Muscle of back (tissue), 13 donors: ENCODE measurements around the gene MYLIP. TPM values are rescaled to one million over a fixed set of nuclear protein-coding genes. Genes with fewer than 3 reads are reported as not detected.

Source experiments
- DNase-seq, 3 donors: peaks; one replicate each; pipeline versions ENCODE4 v3.0.0 to v3.0.0-alpha.2; 2013
- long read RNA-seq, 9 donors: transcript quantifications; one replicate each; lab custom pipeline, GENCODE V29; 2026
- polyA plus RNA-seq, 10 donors: library from polyadenylated mRNA; unstranded; fragments of 120-200 nt; gene quantifications; one replicate each; pipeline ENCODE4 v1.2.1, GENCODE V29; 2013; ENCODE audit not compliant: insufficient read length in 10 of 10

MYLIP gene
- 10 to 100 TPM; 30.4 to 46.8 (median 43.1) TPM for polyA plus RNA-seq
- long read RNA-seq, donor 1, partial matches to known transcripts = 0 of 3 reads
- long read RNA-seq, donor 1, other reads (novel, unspliced or antisense) = 0 of 3 reads
- long read RNA-seq, donor 2, partial matches to known transcripts = 0 of 3 reads
- long read RNA-seq, donor 2, other reads (novel, unspliced or antisense) = 0 of 3 reads
- long read RNA-seq, donor 3 = 0 reads
- long read RNA-seq, donor 4, partial matches to known transcripts = 0 of 3 reads
- long read RNA-seq, donor 4, other reads (novel, unspliced or antisense) = 0 of 3 reads
- long read RNA-seq, donor 5, transcript MYLIP-202 (7 exons, 1,666 nt) = major isoform, 6 of 6 reads
- long read RNA-seq, donor 5, partial matches to known transcripts = 0 of 6 reads
- long read RNA-seq, donor 5, other reads (novel, unspliced or antisense) = 0 of 6 reads
- long read RNA-seq, donor 6, transcript MYLIP-202 (7 exons, 1,666 nt) = major isoform, 6 of 6 reads
- long read RNA-seq, donor 6, partial matches to known transcripts = 0 of 6 reads
- long read RNA-seq, donor 6, other reads (novel, unspliced or antisense) = 0 of 6 reads
- long read RNA-seq, donor 7, partial matches to known transcripts = 0 of 3 reads
- long read RNA-seq, donor 7, other reads (novel, unspliced or antisense) = 0 of 3 reads
- long read RNA-seq, donor 8, partial matches to known transcripts = 0 of 2 reads
- long read RNA-seq, donor 8, other reads (novel, unspliced or antisense) = 0 of 2 reads
- long read RNA-seq, donor 9 = 0 reads

DNA sequence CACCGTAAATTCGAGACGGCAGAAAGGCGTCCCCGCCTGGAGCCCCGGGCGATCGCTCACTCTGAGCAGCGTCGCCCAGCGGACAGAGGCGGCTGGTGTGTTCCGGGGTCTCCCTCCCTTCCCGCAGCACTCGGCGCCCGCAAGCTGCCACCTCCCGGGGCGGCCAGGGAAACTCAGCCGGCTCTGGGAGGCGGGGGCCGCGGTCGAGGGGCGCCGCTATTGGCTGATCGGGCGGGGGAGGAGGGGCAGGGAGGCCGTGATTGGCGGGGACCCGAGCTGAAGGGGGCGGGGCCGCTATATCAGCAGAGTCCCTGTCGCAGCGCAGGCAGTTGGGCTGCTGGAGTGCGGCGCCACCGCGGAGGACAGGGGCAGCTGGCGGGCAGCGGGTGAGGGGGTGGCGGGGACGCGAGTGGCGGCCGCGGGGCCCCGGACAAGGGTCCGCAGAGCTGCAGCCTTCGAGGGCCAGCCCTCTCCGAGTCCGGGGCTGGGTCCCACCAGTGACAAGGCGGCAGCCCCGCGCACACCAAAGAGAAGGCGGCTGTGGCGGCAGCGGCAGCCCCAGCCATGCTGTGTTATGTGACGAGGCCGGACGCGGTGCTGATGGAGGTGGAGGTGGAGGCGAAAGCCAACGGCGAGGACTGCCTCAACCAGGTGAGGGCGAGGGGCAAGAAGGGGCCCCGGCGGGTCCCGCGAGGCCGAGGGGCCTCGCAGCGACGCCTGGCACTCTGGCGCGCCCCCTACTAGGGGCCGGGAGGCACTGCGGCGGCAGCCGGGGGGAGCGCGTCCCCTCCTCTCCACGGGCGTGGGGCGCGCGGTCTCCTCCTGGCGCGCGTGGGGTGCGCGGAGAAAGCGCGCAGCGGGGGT, at the start of gene MYLIP:
TSS of gene MYLIP (plus strand) at position 328 of the 864 bp plus-strand sequence. CDS start at position 565, 237 bp downstream.
- peak; percentile 96 to 98 (median 96) for DNase-seq

DNA sequence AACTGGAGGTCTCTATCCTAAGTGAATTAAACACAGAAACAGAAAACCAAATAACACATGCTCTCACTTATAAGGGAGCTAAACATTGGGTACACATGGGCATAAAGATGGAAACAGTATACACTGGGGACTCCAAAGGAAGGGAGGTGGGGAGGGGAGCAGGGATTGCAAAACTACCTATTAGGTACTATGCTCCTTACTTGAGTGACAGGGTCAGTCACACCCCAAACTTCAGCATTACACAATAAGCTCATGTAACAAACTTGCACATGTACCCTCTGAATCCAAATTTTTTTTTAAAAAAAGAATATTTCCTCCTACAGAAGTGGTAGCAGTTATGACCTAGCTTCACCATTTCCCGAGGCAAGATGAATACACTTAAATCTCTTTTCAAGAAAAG, 49.5 kb upstream of the MYLIP start:
- DNase-seq = no peak

DNA sequence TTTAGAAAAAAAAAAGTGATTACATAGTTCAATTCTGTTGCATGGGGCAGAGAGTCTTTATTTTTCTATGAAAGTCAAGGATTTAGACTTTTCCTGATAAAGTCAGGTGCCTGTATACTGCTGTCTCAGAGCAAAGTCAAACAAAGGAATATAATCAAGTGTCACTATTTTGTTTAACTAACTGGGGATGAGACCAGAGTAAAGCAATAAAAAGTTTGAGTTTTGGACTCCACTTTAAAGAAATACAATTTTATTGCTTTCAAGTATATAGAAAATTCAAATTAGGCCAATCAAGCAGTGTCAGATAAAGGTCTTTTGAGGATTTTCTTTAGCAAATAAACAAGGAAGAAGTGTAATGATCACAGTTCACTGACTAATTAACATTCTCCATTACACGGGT, 48.7 kb upstream of the MYLIP start:
- no peak for DNase-seq

DNA sequence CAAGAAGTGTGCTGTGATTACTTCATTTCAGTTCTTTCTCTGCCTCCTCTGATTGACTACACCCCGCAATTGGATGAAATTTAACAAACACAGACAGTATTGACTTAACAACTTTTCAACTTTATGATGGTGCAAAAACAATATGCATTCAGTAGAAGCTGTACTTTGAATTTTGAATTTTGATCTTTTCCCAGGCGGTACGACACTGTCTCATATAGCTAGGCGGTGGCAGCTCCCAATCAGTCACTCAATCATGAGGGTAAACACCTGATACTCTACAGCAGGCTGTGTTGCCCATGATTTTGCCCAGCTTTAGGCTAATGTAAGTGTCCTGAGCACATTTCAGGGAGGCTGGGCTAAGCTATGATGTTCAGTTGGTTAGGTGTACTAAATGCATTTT, 47.6 kb upstream of the MYLIP start:
- no peak for DNase-seq

DNA sequence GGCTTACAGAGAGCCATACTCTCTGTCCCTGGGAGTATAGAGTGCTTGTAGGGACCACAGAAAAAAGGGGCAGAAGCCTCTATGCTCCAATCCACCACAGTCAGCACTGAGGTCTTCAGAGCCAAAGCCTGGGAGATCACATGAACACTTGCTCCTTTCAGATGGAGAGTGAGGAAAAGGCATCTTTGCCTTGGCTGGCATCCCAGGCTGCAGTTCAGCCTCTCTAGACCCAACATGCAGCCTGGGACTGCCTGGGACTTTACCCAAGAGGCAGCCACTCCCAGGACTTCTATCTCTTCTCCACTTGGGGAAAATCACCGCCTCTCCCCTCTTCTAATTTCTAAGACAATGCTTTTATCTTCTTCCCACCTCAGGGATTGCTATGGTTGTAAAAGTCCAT, 46.5 kb upstream of the MYLIP start:
- DNase-seq = no peak

DNA sequence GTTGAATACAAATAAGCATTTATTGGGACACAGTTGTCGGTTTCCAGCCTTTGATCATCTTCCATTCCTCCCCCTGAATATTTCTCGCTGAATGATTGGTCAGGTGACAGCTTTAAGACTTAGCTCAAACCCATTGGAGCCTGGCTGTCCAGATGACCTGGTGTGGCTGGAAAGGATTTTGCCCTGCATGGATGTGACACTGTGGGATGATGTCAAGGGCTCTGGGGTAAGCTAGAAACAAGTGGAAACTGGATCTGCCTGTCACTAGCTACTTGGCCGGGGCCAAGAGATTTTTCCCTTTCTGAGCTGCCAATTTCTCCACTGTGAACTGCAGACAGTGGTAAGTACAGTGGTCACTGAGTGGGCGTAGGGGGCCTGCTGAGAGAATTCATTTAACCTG, 41.9 kb upstream of the MYLIP start:
- DNase-seq = no peak

DNA sequence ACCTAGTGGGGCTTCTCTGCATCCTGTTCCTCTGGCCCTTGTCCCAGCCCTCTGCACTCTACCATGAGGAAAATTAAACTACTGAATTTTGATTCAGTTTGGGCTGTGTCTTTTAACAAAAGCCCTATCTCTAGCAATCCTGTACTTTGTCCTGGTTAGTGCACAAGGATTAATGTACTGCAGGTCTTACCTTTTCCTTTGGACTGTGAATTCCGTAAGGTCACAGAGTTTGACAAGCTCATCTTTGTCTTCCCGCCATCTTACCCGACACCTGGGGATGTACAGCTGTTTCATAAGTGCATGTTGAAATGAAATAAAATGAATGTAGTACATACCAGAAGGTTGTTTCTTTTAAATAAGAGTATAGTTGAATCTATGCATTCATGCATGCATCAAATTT, 41.5 kb upstream of the MYLIP start:
- no peak for DNase-seq

DNA sequence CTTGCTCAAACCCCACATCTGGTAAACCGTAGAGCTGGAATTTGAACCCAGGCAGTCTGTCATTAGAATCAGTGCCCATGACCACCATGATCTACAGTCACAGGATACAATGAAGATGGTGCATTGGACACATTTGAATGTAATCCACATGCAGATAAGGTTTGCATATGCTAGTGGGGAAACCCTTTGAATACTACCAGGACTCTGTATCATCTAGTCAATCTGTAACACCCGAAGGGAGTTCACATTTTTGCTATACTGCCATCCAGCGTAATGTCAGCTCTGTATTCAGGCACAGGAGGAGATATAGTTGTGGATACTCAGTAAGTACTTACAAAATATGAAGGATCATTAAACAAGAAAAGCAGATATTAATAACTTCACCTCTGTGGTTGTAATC, 40.5 kb upstream of the MYLIP start:
- DNase-seq = no peak

DNA sequence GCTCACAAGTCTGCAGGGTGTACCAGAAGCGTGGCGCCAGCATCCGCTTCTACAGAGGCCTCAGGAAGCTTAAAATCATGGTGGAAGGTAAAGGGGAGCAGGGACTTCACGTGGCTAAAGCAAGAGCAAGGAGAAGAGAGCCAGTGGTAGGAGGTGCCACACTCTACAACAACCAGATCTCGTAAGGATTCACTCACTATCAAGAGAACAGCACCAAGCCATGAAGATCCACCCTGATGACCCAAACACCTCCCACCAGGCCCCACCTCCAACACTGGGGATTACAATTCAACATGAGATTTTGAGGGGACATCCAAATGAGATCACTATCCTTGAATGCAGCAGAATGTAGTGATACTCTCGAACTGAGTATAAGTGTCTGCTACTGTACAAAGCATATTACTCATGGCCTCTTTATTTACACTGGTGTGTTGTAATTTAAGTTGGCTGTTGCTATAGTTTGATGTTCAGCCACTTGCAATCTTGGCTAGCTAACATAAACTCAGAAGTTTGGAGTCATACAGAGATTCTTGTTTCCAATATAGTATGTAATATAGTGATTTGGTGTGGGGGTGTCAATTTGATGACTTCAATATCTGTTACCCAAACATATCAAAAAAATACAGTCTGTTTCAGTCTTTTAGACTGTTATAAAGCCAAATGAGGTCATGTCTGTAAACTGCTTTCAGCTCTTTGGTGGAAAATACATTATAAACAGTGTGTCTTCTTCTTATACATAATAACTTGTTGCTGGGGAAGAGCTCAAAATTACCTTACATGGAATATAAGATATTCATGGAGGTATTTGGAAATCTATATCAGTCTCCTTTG, 39.4 kb upstream of the MYLIP start:
- peak in 1 of 3 donors; percentile 54 for DNase-seq

DNA sequence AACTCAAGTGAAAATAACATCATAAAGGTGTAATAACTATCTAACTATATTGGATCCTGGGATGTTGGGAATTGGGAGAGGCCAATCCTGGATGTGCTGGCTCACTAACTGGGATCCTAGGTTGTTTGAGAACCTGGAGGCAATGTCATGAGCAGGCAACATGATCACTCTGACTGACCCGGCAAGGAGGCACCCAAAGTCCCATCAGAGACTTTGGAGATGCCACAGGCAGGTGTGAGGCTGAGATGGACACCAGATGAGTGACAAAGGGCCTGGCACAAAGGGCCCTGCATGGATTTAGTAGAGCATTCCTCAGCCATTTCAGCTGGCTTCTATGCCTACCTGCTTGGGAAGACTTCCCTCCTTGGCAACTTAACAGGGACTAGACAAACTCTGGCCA, 38.4 kb upstream of the MYLIP start:
- no peak for DNase-seq

DNA sequence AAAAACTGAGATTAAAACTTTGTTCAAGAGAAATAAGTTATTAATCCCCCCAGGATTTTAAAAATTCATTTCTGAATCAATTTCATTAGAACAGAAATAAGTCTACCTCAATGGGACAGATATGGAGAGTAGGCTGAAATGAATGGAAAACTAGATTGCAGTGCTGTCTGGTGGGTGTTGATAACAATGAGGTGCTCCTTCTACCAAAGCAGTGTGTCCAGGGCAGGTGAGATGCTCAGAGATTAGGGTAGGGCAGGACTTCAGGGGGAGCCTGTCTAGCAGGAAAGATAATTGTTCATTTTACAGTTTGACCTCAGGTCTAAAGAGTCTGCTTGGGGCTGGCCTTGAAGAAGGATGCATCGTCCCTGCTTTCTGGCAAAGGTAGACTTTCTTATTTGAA, 38.0 kb upstream of the MYLIP start:
- DNase-seq = no peak

DNA sequence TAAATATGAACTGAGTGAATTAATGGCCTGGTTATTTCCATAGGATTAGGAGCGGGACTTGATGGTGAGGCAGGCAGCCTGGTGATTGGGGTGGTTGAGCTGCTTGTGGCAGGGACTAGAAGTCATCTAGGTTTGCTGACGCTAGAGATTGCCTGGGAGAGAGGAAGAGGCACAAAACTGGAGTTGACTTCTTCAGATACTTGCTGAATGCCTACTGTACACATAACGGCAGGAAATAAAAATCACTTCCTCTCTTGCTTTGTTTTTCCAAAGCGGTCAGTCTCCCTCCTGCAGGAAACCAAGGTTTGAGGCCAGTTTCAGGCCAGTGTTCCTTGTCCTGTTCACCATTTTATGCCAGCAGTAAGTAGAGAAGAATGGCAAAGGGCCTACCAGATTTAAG, 36.7 kb upstream of the MYLIP start:
- no peak for DNase-seq

DNA sequence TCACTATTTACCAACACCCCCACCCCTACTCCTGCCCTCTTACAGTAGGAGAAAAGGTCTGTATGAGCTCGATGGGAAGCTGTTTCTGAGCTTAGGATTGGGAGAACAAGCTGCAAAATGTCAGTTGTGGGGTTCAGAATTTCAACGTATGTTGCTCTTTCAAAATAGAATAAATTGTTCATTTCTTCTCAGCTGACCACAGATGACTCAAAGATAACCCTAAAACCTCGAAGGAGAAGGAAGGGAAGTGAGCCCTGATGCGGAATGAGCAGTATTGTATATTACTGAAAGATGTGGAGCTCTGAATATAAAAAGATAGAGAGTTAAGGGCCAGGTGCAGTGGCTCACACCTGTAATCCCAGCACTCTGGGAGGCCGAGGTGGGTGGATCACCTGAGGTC, 35.9 kb upstream of the MYLIP start:
- no peak for DNase-seq

DNA sequence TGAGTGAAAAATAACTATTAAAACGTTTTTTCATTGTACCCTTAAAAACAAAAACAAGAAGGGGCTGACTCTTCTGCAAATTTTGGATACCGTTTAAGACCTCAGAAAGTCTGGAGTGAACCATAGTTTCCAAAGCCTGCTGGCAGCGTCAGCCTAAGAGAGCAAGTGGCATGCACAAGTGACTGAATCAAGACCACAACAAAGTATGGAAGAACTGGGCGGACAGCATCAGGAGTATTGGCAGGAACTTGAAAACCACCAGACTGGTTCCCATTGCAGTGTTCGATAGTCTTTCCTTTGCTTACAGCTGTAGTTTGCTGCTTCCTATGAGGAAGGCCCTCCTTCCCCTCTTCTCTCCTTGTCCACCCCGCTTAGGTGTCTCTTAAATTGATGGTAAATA, 33.7 kb upstream of the MYLIP start:
- DNase-seq = no peak

DNA sequence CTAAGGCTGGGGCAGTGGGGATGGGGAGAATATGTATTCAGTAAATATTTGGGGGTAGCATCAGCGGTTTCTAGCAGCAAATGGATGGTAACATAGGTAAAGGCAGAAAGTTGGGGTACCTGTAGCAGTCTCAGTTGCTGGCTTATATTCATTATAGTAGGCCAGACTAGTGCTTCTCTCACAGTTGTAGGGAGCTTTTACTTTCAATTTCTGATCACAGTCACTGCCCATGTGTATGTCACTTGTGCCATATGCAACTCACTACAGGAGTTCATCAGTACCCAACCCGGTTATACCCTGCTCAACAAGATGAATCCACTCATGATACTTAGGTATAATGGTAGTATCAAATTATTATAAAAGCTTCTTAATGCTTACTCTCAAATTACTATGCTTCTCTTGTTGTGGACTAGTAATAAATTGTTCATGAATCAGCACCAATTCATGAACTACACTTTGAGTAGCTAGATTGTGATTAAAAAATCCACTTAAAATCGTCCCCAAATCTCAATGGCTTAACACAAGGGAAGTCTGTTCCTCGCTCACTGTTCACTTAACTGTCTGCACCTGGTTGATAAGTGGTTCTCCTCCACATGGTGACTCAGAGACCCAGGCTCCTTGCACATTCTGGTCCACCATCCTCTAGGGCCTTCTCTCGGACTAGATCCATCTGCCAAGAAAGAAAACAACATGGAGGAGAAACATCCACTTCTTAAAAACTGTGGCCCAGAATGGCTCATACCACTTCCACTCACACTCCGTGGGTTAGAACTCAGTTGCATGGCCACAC, 31.3 kb upstream of the MYLIP start:
- no peak for DNase-seq

DNA sequence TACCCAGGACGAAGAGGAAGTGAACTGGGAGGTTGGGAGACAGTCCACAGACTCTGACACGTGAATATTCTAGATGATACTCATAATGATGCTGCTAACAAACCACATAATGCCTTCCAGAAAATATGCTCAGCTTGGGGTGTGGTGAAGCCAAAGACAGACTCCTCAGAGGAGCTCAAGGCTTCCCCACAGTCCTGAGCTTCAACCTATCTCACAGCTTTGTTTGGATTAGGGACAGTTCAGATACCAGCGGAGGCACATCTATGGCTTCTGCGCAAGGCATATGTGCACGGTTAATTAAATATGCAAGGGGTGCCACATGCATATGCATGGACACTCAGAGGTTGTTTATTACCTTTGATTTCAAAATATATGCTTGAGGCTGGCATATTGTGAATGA, 30.7 kb upstream of the MYLIP start:
- no peak for DNase-seq

DNA sequence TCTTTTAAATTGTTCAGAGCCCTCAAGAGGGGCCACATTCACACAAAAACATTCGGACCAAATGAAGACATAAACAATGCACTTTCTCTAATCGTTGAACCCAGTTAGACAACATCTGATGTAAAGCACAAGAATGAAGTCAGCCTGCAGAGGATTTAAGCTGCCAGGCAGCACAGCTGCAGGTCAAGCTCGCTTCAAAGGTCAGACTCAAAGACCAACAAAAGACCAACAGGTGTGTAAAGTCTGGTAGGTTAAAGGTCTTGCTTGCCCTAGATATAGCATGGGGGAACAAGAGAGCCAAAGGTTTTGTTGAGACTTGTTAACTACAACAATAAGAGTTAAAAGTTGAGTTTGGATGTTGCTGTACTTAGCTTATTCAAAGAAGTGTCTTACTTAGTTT, 26.7 kb upstream of the MYLIP start:
- peak in 1 of 3 donors; percentile 61 for DNase-seq

DNA sequence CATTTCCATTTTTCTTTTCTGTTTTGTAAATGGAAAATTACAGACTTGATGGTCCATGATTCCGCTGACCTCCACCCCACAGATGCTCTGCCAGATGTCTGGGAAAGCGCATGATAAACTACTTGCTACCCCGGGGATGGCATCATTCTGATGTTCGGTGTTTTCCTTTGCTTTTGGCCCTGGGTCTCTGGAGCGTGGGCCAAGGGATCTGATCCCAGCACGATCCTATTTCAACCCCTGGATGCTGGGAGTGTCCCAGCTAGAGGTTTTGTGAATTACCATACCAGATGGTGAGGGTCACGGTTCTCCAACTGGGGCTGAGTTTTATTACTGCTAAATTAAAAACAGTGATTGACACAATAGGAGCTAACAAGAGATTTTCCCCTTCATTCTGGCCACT, 25.2 kb upstream of the MYLIP start:
- DNase-seq = peak; percentile 67 to 91 (median 82)

DNA sequence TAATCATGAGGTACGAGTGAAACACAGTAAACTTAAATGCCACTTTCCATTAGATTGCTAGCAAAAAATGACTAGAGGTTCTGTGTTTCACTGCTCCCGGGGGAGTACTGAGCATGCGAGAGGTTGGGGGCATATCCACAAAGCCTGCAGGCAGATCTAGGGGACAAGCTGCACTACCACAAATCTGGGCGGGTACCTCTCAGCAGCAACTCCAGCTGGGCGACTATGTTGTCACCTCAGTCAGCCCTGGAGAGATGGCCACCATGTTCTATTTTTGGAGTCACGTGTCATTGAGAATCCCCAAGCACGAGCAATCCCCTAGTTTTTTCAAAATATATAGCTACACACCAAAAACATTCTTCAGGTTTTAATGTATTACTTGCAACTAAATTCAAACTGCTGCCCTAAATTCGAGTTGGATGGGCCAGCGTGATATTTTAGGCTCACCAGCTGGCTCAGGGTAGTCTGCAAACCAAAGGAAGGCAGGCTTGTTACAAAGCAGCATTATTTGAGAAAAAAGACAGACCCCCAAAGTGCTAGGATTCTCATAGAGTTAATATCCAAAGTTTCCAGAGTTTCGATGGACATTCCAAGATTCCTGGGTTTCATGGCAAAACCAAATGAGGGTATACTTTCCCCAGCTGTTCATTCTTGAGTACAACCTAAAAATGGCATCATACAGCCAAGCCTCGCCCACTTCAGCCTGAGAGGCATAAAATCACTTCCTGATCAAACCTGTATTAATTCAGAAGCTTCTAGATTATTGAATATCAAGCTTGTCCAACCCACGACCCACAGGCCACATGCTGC, 24.1 kb upstream of the MYLIP start:
- DNase-seq = peak in 1 of 3 donors; percentile 36

DNA sequence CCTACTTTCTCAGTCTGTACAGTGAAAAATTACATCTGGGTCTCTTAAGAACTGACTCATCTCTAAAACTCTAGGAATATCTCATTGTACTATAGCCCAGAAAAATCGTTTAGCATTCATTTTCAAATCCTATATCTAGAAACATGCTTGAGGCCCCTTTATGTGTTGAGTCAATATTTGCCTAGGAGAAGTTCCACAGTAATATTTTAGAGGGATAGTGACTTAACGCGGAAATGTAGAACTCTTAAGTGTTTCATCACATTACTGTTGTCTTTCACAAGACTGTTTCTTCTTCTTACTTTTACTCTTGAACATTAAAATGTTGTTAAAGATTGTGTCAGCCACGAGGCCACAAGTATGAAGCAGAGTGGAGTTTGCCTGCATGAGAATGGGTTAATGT, 23.0 kb upstream of the MYLIP start:
- peak in 1 of 3 donors; percentile 59 for DNase-seq
